ENCODE results near the gene NSUN5.
"Not testable (repeated sequence)": the region's sequence is repeated elsewhere in the genome, so short reads cannot be mapped to it uniquely, and the experiment has no call there.

Gene NSUN5

DNA sequence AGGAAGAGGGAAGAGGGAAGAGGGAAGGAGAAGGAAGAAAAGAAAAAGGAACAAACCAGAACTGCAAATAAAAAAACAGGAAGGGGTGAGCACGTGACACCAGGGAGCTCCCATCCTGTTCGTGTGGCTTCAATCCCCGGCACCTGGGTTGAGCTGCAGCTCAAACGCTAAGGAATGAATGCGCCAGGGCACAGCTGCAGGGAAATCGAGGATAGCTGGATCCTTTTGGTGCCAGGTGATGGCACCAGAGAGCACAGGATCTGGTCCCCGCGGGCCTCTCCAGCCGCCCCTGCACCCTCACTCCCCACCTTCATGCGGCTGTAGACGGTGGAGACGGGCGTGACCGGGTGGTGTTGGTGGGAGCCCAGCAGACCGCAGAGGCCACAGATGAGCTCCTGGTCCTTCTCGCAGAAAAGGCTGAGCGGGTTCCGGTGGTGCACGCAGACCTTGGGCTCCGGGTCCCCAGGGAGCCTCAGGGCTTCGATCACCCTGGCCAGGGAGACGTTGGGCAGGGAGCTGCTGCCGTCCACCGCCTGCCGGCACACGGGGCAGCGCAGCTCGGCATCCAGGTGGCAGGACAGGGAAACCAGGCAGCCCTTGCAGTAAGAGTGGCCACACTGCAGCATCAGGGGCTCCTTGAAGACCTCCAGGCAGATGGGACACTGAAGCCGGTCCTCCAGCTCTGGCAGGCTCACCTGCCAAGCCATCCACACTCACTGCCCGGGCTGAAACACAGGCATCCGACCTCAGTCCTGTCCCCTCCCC lies 15.6 kb upstream of the NSUN5 start:
- DNase-seq: peak; percentile 44

DNA sequence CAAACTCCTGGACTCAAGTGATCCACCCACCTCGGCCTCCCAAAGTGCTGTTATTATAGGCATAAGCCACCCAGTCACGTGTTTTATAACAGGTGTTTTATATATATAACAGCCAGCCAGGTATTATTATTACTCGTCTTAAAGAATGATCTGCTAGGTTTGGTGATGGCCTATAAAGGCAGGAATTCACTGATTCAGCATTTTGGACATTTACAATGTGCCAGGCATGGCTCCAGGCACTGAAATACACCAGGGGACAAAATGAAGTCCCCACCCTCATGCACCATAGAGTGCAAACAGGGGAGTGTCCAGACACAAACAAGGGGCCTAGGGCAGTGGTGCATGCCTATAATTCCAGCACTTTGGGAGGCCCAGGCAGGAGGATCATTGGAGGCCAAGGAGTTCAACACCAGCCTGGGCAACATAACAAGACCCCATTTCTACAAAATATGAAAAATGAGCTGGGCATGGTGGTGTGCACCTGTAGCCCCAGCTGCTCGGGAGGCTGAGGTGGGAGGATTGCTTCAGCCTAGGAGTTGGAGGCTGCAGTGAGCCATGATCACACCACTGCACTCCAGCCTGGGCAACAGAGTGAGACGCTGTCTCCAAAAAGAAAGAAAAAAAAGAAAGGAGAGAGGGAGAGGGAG lies 14.9 kb upstream of the NSUN5 start:
- not testable (repeated sequence) for DNase-seq

DNA sequence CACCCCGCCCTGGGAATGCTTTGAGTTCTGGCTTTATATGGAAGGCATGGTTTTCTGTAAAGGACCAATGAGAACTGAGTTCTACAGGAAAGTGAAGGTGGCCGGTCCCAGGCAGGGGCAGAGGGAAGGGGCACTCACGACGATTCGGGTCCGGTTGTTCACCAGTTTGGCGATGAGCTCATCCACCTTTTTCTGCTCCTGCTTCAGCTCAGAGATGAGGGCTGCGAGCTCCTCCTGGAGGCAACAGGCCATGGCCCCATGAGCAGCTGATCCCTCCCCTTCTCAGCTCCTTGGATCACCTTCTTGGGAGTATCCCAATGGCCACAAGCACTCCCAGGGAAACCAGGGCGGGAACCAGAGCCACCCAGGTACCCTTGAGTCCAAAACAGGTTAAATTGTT lies 11.4 kb upstream of the NSUN5 start:
- not testable (repeated sequence) for DNase-seq

DNA sequence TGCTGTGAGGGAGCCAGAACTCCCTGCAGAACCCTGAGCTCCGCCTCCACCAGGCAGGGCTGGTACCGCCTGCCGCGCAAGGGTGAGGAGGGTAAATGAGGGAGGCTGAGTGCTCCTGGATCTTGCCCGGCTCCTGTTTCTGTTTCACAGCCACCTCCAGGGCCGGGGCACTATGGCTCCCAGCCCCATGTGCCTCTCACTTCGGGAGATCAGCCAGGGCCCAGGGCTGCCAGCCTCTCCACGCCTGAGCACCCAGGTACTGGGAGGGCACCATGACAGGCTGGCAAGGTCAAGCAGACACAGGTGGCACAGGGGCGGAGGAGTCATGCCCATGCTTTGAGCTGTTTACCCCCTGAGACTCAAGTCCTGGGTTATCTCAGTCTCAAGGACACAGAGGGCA lies 10.9 kb upstream of the NSUN5 start:
- DNase-seq: not testable (repeated sequence)

DNA sequence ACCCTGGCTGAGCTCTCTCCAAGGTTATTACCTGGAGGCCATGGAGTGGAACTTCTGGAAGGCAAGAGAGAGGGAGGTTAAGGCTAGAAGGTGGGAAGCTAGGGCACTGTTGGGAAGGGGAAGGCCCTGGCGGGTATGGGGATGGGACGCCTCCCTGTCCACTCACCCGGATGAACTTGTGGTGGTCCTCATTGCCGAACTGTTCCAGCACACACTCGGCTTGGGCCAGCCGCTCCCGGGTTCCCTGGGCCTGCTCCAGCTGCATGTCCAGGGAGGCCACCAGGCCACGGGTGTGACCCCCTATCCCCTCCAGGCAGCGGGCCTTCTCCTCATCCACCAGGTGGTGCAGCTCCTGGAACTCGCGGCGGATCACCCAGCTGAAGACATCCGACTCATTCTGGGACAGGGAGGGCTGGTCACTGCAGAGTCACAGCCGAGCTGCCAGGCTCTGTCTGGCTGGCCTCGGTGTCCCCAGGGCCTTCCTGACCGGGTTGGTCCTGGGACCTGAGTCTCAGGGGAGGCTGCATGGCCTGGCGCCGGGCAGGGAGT lies 10.1 kb upstream of the NSUN5 start:
- not testable (repeated sequence) for DNase-seq

DNA sequence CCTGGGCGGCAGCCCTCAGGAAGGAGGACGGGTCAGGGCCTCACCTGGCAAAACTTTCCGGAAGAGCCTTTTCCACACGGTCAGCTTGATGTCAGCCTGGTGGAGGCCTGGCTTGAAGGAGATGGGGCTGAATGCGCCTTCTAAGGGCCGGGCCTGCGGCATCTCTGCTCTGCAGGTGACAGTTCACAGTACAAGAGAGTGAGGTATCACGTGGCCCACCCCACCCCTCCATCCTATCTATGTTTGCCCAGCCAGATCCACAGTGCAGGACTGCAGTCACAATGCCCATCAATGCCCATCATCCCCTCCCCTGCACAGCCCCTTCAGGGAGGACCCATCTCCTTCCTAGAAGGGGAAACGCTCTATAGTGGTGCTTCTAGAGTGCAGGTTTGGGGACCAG lies 7.9 kb upstream of the NSUN5 start:
- no peak for DNase-seq

DNA sequence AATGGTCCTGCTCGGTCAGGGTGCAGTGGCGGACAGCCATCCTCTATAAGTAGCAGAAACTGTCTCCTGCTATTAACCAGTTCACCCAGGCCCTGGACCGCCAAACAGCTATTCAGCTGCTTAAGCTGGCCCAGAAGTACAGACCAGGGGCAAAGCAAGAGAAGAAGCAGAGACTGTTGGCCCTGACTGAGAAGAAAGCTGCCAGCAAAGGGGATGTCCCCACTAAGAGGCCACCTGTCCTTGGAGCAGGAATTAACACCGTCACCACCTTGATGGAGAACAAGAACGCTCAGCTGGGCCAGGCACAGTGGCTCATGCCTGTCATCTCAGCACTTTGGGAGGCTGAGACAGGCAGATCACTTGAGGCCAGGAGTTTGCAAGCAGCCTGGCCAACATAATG lies 5.6 kb upstream of the NSUN5 start:
- DNase-seq: no peak

DNA sequence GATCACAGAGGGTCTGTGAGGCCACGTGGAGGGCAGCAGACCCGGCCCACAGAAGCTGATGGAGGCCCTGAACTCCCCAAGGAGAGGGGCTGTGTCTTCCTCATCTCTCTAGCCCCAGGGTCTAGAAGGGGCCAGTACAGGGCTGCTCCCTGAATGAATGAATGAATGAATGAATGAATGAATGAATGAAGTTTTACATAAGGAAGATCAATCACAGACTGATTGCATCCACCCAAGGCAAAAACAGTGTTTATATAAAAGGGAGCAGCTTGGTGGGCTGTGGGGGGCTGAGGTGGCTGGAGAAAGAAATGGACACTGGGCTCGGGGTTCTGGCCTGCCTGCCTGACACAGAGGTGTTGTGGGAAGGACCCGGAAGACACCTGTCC lies 4.9 kb upstream of the NSUN5 start:
- no peak for DNase-seq

DNA sequence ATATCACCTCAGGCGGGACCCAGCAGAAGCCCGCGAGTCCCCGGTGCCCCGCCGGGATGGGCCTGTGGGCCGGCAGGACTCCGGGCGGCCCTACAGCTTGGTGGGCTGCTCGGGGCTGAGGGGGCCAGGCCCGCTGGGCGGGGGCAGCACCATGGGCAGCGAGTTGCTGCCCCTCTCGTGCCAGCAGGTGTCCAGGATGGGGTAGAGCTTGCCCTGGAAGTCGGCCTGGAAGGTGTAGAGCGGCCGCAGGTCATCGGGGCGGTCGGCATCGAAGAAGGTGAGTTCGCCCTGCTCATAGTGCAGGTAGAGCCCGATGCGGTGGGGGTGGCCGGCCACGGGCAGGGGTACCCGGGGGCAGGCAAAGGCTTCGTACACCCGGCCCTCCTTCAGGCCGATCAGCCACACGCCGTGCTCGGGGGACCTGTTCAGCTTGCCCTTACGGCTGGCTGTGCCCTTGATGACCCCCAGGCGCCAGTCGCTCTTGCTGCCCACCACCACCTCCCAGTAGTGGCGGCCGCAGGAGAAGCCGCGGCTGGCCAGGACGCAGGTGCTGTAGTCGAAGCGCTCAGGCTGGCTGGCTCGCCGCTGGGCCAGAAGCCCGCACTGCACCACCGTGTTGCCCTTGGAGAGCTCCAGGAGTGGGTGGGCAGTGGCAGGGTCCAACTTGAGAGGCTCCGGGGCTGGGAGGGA lies 4.3 kb upstream of the NSUN5 start:
- no peak for DNase-seq

DNA sequence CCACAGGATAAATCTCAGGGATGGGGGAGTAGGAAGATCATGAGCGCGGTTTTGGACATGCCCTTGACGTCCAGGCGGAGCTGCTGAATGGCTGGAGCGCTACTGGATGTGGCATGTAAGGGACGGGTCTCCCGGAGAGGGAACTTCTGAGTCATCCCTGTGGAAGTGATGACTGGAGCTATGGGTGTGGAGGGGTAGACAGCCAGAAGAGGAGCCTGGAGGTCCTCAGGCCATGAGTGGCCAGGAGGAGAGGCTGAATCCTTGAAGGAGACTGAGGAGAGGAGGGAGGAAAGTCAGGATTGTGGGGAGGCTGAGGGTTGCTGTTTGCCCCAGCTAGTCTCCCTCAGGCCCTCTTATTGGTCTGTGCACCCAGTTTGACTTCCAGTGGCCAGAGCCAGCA lies 2.8 kb upstream of the NSUN5 start:
- DNase-seq: not testable (repeated sequence)

DNA sequence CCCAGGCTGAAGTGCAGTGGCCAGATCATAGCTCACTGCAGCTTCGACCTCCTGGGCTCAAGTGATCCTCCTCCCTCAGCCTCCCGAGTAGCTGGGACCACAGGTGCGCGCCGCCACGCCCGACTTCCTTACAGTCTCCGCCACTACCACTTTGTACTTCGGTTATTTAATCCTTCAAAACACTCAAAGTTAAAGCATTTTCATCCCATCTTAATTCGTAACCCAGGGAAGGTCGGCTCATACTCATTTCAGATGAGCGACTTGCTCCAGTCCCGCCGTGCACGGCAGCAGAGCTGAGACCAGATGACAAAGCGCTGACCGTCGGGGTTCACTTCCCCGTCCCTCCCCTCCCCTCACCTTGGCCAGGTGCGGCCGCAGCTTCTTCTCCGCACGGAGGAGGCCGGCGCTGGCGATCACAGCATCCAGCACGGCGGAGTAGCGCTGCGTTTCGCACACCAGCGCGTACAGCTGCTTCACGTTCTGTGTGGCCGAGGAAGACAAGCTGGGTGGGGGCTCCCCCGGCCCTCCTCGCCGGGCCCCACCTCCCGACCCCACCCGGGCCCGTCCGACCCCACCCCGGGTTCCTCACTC lies 457 bp downstream of the NSUN5 start:
- DNase-seq: no peak

DNA sequence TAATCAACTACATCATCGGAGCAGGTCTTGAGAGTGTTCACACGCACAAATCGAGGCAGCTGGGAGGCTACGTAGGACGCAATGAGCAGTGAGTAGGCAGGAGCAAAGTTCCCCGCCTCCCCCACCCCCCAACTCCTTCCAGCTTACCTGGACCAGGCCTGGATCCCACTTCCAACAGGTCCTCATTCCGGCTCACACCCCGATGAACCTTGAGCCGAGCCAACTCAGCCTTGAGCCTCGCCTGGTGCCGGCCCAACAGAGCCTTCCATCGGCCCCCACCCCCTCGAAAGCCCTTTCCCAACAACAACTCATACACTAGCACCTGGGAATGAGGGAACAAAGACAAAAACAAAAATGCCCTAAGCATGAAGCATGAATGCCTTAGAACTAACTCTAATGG lies 1.2 kb downstream of the NSUN5 start:
- DNase-seq: no peak

DNA sequence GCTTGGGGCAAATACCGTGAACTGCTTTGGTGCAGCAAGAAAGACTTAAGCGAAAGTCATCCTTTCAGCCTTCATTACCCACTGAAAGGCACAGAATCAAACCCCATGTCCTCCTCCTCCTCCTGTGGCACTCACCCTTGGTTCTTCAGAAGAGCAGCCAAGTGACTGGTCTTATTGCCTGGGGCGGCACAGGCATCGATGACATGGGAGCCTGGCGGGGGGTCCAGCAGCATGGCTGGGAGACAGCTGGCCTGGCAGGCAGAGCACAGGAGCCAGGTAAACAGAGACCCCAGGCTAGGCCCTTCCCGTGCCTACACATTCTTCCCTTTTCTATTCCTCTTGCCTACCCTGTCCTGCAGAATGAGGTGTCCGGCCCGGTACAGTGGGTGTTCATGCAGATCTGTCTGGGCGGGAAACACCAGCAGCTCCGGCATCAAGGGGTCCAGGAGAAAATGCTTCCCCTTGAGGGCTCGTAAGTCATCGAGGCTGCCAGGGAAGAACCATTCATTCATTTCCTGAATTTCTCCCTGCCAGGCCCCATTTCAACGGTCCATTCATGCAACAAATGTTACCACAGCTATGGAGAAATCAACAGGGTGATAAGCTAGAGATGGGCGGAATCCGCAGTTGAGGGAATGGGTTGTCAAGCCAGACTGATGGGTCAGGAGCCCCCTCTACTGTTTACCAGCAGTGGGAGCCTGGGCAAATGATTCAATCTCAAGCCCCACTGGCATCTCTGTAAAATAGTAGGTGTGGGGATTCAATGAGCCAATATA lies 3.8 kb downstream of the NSUN5 start:
- not testable (repeated sequence) for DNase-seq

DNA sequence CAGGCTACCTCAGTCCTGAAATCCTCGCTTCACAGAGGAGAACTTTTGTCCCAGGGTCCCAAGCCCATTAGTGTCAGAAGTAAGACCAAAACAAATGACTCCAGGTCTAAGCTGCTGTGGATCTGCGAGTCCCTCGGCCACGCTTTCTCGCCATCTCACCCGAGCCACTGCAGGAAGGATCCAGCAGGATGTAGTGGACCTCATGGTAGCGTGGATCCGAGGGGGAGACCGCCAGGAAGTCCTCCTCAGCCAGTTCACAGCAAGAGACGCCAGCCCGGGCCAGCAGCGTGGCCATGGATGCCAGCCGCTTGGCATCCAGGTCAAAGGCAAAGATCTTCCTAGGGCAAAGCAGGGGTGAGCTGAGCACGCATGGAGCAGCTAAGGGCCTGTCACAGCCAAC lies 4.6 kb downstream of the NSUN5 start:
- DNase-seq: no peak

DNA sequence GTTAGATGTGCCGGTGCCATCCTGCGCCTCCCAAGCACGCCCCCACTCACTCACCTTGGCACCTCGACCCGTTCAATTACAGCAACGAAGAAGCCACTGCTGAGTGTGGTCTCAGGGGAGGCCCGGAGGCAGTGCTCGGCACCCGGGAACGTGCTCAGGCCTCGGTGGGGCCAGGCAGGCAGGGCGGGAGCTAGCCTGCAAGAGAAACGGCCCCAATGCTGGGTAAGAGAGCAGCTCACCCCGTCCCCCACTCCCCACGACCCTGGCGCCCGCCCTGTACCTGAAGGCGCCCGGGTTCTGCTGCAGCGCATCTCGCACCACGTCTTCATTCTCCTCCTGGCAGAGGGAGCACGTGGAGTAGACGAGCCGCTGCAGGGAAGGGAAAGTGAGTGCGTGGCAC lies 5.1 kb downstream of the NSUN5 start:
- no peak for DNase-seq

DNA sequence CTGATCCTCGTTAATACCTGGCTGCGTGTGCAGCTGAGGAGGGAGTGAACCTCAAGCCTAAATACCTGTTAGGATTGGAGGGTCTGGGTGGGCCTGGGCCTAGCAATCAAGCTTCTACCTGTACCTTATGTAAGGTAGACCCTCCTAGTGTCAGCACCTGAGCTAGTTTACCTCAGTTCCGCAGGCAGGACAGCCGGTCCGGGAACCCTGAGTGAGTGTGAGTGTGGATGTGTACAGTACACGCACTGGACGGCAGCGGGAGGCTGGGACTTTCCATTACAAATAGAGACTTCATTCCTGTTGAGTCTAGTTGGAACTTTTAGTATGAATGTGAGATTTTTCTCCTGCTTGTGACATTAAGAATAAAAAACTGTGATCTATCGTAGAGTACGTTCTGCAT lies 5.8 kb downstream of the NSUN5 start:
- DNase-seq: not testable (repeated sequence)

DNA sequence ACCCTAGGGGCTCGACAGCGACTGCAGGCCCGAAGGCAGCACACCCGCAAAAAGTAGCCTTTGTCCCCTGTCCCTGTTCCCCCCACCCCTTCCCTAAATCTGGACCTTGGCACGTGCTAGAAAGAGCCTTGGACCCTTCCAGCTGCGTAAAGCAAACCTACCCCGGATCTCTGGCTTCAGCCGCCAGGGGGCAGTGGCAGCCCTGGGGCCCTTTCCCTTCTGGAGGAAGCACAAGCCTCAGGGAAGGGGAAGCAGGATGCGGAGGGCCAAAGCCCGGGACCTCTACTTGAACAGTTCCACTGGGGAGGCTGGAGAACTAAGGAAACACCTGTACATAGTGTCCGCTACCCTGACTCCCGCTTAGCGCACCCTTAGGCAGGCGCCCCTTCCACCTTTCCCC lies 7.5 kb downstream of the NSUN5 start:
- not testable (repeated sequence) for DNase-seq

DNA sequence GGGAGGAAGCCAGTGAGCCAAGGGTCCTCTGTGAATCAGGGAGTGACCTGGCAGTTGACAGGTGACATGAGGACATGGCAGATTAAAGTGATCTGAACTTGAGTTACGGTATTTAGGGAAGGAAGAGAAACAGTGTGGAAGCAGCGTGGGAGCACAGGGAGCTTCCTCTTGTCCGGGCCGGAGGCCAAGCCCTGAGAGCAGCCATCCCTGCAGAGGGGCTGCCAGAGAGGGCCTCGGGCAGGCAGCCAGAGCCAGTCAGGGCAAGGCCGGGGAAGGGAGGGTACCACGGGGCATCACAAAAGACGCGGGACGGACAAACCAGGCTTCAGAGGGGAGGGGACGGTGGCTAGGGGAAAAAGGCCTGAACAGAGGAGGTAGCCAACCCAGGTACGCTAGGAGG lies 8.8 kb downstream of the NSUN5 start:
- DNase-seq: not testable (repeated sequence)

DNA sequence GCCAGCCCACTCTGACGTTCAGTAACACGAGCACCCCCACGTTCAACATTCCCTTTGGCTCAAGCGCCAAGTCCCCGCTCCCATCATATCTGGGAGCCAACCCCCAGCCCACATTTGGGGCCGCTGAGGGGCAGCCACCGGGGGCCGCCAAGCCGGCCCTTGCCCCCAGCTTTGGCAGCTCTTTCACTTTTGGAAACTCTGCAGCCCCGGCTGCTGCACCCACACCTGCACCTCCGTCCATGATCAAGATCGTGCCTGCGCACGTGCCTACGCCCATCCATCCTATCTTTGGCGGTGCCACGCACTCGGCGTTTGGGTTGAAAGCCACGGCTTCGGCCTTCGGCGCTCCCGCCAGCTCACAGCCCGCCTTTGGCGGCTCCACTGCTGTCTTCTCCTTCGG lies 10.9 kb downstream of the NSUN5 start:
- DNase-seq: not testable (repeated sequence)

DNA sequence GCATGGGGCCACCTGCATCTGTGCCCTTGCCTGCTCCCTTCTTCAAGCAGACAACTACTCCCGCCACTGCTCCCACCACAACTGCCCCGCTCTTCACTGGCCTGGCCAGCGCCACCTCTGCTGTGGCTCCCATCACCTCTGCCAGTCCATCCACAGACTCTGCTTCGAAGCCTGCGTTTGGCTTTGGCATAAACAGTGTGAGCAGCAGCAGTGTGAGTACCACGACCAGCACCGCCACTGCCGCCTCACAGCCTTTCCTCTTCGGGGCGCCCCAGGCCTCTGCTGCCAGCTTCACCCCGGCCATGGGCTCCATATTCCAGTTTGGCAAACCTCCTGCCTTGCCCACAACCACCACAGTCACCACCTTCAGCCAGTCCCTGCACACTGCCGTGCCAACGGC lies 11.4 kb downstream of the NSUN5 start:
- not testable (repeated sequence) for DNase-seq

DNA sequence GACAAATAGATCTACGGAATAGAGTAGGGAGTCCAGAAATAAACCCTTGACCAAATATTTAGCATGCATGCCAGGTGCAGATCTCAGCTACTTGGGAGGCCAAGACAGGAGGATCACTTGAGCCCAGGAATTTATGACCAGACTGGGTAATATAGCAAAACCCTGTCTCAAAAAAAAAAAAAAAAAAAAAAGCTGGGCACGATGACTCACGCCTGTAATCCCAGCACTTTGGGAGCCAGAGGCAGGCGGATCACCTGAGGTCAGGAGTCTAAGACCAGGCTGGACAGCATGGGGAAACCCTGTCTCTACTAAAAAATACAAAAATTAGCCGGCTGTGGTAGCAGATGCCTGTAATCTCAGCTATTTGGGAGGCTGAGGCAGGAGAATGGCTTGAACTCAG lies 31.4 kb downstream of the NSUN5 start:
- DNase-seq: not testable (repeated sequence)

DNA sequence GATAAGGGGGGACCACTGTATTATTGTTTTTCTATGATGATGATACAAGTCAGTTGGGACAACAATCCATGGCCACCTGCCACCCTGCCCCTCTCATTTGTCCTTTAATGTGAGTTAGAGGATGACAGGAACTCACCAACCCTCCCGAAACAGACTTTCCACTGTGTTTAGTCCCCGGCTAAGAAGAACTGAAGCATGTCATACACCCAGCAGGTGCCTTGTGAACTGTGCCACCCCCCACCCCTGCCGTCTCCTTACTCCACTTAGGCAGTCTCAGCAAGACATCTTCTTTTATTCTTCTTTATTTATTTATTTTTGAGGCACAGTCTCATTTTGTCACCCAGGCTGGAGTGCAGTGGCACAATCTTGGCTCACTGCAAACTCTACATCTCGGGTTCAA lies 40.8 kb downstream of the NSUN5 start:
- not testable (repeated sequence) for DNase-seq
